Mucosa of descending colon (tissue), 3 donors: ENCODE results near the gene NR3C2. TPM values are rescaled to one million over a fixed set of nuclear protein-coding genes. Genes with fewer than 3 reads are reported as not detected.

ENCODE experiments used
- ATAC-seq: fragments of 200-7000 bp; cut with Tn5 transposase; one replicate; pipeline ENCODE4 v1.9.1; 2020; ENCODE audit warnings: mild to moderate bottlenecking, moderate library complexity
- DNase-seq, 3 donors: peaks; one replicate each; pipeline ENCODE4 v3.0.0-alpha.2; 2020
- H3K36me3 ChIP-seq: fragments of 200-600 bp; one replicate; pipeline ENCODE4 v1.8.0; 2021; ENCODE audit warnings: low read depth, mild to moderate bottlenecking
- H3K4me1 ChIP-seq: fragments of 200-600 bp; one replicate; pipeline ENCODE4 v1.8.0; 2021; ENCODE audit warnings: low read depth, mild to moderate bottlenecking
- H3K4me3 ChIP-seq: fragments of 200-600 bp; one replicate; pipeline ENCODE4 v1.8.0; 2021; ENCODE audit warnings: mild to moderate bottlenecking
- H3K9me3 ChIP-seq: fragments of 200-600 bp; one replicate; pipeline ENCODE4 v1.8.0; 2021; ENCODE audit warnings: mild to moderate bottlenecking
- intact Hi-C, 2 donors: fragments of 100-400 bp; cut with DNase I in 1 of 2; cut with micrococcal nuclease in 1 of 2; formaldehyde crosslinking; loops; one replicate each; pipeline versions ENCODE4 v1.11.0 to v1.11.1; 2022; cut with DNase I, micrococcal nuclease
- total RNA-seq, 3 donors: library from RNA; stranded (reverse); fragmentation: NEBNext Ultra II Directional in 2 of 3; extraction: Animal tissue kit (Norgen Biotek cat#: 25700) in 2 of 3; gene quantifications; one replicate each; pipeline versions ENCODE4 v1.2.1 to v1.2.4, GENCODE V29; 2021 to 2023
- TF ChIP-seq, protein P1 (sequence below): fragments of 200-600 bp; IDR thresholded peaks from one replicate; pipeline ENCODE4 v1.8.0; 2022; ENCODE audit warnings: antibody characterized with exemption, mild to moderate bottlenecking
- donor health status: DM: no; HTN: no; CAD: no; lungs with moderate emphysema.
- donor health status: DM: no; HTN: no; CAD: no.
- donor health status: DM: no; HTN: yes; CAD: no.

Gene NR3C2
- total RNA-seq, 3 donors from 2014 or later, result 86.5 to 205 (median 108) TPM

- Histone ChIP-seq H3K4me1 (peaks cover 5% of the 10 kb centered on the region), H3K4me3 (no peak overlapping the region), H3K9me3 (no peaks in the 10 kb centered on the region), H3K36me3 (no peaks in the 10 kb centered on the region)
- ATAC-seq, result no peak
- no peak for DNase-seq
- TF ChIP-seq, protein P1, sequence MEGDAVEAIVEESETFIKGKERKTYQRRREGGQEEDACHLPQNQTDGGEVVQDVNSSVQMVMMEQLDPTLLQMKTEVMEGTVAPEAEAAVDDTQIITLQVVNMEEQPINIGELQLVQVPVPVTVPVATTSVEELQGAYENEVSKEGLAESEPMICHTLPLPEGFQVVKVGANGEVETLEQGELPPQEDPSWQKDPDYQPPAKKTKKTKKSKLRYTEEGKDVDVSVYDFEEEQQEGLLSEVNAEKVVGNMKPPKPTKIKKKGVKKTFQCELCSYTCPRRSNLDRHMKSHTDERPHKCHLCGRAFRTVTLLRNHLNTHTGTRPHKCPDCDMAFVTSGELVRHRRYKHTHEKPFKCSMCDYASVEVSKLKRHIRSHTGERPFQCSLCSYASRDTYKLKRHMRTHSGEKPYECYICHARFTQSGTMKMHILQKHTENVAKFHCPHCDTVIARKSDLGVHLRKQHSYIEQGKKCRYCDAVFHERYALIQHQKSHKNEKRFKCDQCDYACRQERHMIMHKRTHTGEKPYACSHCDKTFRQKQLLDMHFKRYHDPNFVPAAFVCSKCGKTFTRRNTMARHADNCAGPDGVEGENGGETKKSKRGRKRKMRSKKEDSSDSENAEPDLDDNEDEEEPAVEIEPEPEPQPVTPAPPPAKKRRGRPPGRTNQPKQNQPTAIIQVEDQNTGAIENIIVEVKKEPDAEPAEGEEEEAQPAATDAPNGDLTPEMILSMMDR, result no peak
- intact Hi-C loops, result no loop called here
Measured at GRCh38 chr4:148057516-148057915, 384.7 kb downstream of the NR3C2 start.

- Histone ChIP-seq H3K4me1 (peaks cover 5% of the 10 kb centered on the region), H3K4me3 (no peak overlapping the region), H3K36me3 (no peaks in the 10 kb centered on the region), H3K9me3 (no peaks in the 10 kb centered on the region)
- intact Hi-C loops, result no loop called here
- DNase-seq (peak in 2 of 3 donors; percentile 50 to 67), ATAC-seq (peak; percentile 62)
- TF ChIP-seq, protein P1, result no peak
Measured at GRCh38 chr4:148056879-148057278, 385.3 kb downstream of the NR3C2 start.

DNA sequence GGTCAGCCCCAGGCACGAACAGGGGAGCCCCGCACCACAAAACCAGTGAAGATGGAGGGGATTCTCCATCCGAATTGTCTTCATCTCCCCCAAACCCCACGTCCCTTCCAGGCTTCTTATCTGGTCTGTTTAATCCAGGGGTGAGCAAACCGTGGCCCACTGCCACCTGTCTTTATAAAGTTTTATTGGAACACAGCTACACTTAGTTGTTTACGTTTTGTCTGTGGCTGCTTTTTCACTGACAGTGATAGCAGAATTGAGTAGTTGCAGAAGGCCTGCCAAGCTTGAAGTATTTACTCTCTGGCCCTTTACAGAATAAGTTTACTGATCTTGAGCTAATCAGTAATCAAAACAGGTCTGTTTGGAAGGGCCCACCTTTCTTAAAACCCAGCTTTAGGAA lies 386.4 kb downstream of the NR3C2 start:
- TF ChIP-seq, protein P1, result no peak
- Histone ChIP-seq H3K36me3 (no peaks in the 10 kb centered on the region), H3K9me3 (no peaks in the 10 kb centered on the region), H3K4me1 (peaks cover 5% of the 10 kb centered on the region), H3K4me3 (no peak overlapping the region)
- no peak for DNase-seq
- no peak for ATAC-seq
- intact Hi-C loops, result no loop called here

DNA sequence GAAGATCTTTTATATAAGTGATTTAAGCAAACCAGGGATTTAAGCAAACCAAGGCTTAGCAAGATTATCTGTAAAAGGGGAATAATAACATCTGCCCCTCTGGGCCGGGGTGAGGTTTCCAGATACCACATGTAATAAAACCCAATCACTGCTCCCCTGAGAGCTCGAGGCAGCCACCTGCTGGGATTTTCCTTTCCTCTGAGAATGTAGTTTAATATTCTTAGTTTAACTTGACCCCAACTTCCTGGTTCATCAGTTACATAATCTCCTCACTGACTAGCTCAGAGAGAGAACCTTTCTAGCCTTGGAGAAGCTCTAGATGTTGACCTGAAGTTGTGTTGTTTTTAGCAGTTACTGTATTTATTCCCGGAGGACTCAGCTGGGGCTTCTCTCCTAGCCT lies 387.9 kb downstream of the NR3C2 start:
- intact Hi-C loops, result no loop called here
- Histone ChIP-seq H3K4me3 (no peak overlapping the region), H3K9me3 (no peaks in the 10 kb centered on the region), H3K36me3 (no peaks in the 10 kb centered on the region), H3K4me1 (peaks cover 5% of the 10 kb centered on the region)
- DNase-seq (peak in 1 of 3 donors; percentile 41), ATAC-seq (peak; percentile 70)
- TF ChIP-seq, protein P1, result no peak

GRCh38 chr4:148053298-148054003 lies 388.8 kb downstream of the NR3C2 start:
- intact Hi-C loops, result no loop called here
- TF ChIP-seq, protein P1, result no peak

More at GRCh38 chr4:148053298-148054003, 388.8 kb downstream of the NR3C2 start:
- H3K4me3 ChIP-seq, result no peak overlapping the region
- no peaks in the 10 kb centered on the region for H3K9me3 ChIP-seq
- H3K4me1 ChIP-seq, result peaks cover 5% of the 10 kb centered on the region
- no peaks in the 10 kb centered on the region for H3K36me3 ChIP-seq
- ATAC-seq (no peak), DNase-seq (no peak)
